ENCODE measurements around the gene REG4. TPM values are rescaled to one million over a fixed set of nuclear protein-coding genes. Genes with fewer than 3 reads are reported as not detected.
"Not testable (repeated sequence)": the region's sequence is repeated elsewhere in the genome, so short reads cannot be mapped to it uniquely, and the experiment has no call there.

REG4 gene
- total RNA-seq, 6 experiments from 2014 or later: not detected

DNA sequence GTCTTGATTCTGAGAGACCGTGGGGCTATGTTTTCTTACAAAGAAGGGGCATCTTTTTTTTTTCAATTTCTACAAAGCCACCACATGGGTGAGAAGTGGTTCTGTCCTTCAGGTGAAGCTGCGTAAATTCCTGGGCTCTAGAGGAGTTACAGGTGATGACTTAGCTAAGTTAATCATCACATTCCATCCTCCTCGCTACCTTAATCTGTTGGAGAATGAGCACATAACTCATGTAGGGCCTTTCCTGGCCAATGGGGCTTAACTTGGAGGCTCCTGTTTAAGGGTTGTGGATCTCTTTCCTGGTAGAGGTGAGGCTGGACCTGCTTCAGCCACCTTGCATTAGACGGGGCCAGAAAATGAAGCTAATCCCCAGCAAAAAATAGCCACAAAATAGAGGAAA lies 19.9 kb downstream of the REG4 start:
- H3K4me3 Mint-ChIP-seq: no peak overlapping the region
- peaks cover 38% of the 10 kb centered on the region for H3K27me3 Mint-ChIP-seq (ENCODE audit: insufficient read depth)
- no peaks in the 10 kb centered on the region for H3K9me3 Mint-ChIP-seq
- H3K36me3 Mint-ChIP-seq (ENCODE audit: low read depth): no peaks in the 10 kb centered on the region
- H3K4me1 Mint-ChIP-seq (ENCODE audit: low read depth): no peaks in the 10 kb centered on the region
- DNase-seq: no peak
- TF ChIP-seq CTCF (IDR thresholded peaks at IDR 0.05): no peak
- no peak overlapping the region for H3K27ac Mint-ChIP-seq

DNA sequence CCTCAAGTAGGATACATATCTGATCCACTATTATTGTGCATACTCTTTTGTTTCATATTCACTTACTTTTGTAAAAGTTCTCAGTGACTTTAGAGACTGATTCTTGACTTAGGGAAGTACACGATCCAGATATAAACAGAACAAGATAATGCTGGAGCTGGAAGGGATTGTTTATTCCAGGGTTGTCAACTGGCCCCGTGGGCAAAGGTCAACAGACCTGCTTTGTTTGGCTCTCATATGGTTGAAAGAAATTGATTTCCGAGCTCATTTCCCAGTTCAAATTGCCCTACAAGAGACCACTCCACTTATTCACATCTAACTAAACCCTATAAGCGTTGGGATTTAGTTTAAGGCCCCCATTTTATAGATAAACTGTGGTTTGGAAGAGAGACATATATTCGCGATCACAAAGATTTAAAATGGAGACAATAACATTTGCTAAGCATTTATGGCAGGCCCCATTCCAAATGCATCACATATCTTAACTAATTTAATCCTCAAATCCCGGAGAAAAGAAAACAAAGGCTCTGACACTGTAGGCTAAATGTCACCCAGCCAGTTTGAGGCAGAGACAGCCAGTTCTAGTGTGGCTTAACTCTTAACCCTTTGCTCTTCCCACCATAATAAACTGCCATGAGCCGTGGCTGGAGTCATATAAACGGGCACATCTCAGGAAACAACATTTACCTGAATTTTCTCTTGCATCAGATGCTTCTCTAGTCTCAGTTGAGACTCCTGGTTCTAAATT lies 20.6 kb downstream of the REG4 start:
- Mint-ChIP-seq H3K27ac (no peak overlapping the region), H3K27me3 (ENCODE audit: insufficient read depth) (peaks cover 35% of the 10 kb centered on the region), H3K4me3 (no peak overlapping the region), H3K36me3 (ENCODE audit: low read depth) (no peaks in the 10 kb centered on the region), H3K4me1 (ENCODE audit: low read depth) (no peaks in the 10 kb centered on the region), H3K9me3 (no peaks in the 10 kb centered on the region)
- no peak for TF ChIP-seq CTCF (IDR thresholded peaks at IDR 0.05)
- DNase-seq: no peak

DNA sequence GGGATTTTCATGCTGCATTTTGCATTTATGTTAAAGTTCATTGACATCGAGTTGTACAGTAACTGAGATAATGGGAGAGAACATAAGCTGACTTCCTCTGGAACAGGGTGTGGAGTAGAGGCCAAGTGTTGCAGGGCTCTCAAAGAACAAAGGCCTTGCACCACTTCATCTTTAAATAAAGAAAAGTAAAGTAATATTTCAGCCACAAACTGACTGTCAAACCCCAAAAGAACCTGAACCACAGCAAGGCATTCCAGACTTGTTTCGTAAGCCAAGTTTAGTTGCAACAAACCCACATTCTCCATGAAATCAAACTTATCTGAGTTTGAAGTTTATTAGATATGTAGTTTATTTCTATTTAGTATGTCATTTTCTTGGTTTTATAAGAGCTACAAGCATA lies 23.5 kb downstream of the REG4 start:
- H3K9me3 Mint-ChIP-seq: no peaks in the 10 kb centered on the region
- no peak overlapping the region for H3K27ac Mint-ChIP-seq
- TF ChIP-seq CTCF (IDR thresholded peaks at IDR 0.05): no peak
- no peak overlapping the region for H3K4me3 Mint-ChIP-seq
- DNase-seq: no peak
- H3K4me1 Mint-ChIP-seq (ENCODE audit: low read depth): no peaks in the 10 kb centered on the region
- H3K36me3 Mint-ChIP-seq (ENCODE audit: low read depth): no peaks in the 10 kb centered on the region
- H3K27me3 Mint-ChIP-seq (ENCODE audit: insufficient read depth): peaks cover 31% of the 10 kb centered on the region

DNA sequence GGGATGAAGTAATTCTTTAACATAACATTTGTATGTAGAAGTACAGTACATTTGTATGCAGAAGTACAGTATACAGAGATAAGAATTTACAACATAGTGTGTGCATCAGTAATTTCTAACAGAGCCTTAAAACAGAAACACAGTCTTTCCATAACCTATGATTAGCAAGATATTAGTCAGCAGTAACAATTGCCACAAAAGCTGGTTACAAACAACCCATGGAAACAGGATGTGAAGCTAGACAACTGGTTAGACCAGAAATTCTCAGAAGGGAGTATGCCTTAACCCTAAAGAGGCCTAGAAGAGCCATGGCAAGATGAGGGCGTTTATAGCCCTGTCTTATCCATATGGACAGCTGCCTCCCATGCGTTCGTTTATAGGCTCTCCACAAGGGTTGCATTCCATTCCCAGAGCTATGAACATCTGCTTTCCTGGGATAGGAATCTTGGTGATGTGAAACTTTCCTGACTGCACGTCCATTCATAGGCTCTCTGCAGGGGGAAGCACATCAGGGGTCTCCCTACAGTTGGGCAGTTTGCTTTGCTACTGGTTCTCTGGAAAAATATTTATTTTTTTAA lies 24.7 kb downstream of the REG4 start:
- H3K27me3 Mint-ChIP-seq (ENCODE audit: insufficient read depth): peaks cover 32% of the 10 kb centered on the region
- H3K9me3 Mint-ChIP-seq; H3K36me3 Mint-ChIP-seq (ENCODE audit: low read depth); H3K4me3 Mint-ChIP-seq; H3K4me1 Mint-ChIP-seq (ENCODE audit: low read depth); DNase-seq; H3K27ac Mint-ChIP-seq: not testable (repeated sequence)

- not testable (repeated sequence) for H3K27ac Mint-ChIP-seq; H3K4me1 Mint-ChIP-seq (ENCODE audit: low read depth)
Observed at GRCh38 chr1:119786046-119786445, 25.2 kb downstream of the REG4 start.

GRCh38 chr1:119784191-119784781 lies 27.0 kb downstream of the REG4 start:
- peaks cover 40% of the 10 kb centered on the region for H3K27me3 Mint-ChIP-seq (ENCODE audit: insufficient read depth)
- no peak overlapping the region for H3K4me3 Mint-ChIP-seq
- no peak overlapping the region for H3K27ac Mint-ChIP-seq
- no peak for TF ChIP-seq CTCF (IDR thresholded peaks at IDR 0.05)
- peaks cover 11% of the 10 kb centered on the region for H3K4me1 Mint-ChIP-seq (ENCODE audit: low read depth)
- no peaks in the 10 kb centered on the region for H3K36me3 Mint-ChIP-seq (ENCODE audit: low read depth)
- no peaks in the 10 kb centered on the region for H3K9me3 Mint-ChIP-seq
- DNase-seq: no peak

More at GRCh38 chr1:119786046-119786445, 25.2 kb downstream of the REG4 start:
- H3K36me3 Mint-ChIP-seq (ENCODE audit: low read depth); H3K4me3 Mint-ChIP-seq; DNase-seq; H3K9me3 Mint-ChIP-seq: not testable (repeated sequence)
- H3K27me3 Mint-ChIP-seq (ENCODE audit: insufficient read depth): peaks cover 35% of the 10 kb centered on the region
